Hepatocyte (in vitro differentiated cells): ENCODE data around the gene NTSR1.

Source experiments
- CTCF ChIP-seq: fragments of 200-600 bp; sonication (generic); IDR thresholded peaks from 2 replicates; pipeline ENCODE4 v1.5.1; 2016; ENCODE audit warnings: antibody characterized with exemption, mild to moderate bottlenecking; ENCODE audit not compliant: poor library complexity
- EZH2phosphoT487 ChIP-seq: fragments of 200-600 bp; sonication (generic); IDR thresholded peaks from one replicate; pipeline ENCODE4 v1.6.1; 2018; ENCODE audit warnings: antibody characterized with exemption, mild to moderate bottlenecking, low read depth, moderate library complexity; ENCODE audit not compliant: unreplicated experiment, severe bottlenecking

- TF ChIP-seq CTCF (no peak), EZH2phosphoT487 (no peak)
Measured at GRCh38 chr20:62691487-62691886, 17.1 kb upstream of the NTSR1 start.
